Neural crest cell (in vitro differentiated cells): ENCODE results near the gene CHCHD6. TPM values are rescaled to one million over a fixed set of nuclear protein-coding genes. Genes with fewer than 3 reads are reported as not detected.

Source experiments
- DNase-seq: peaks from one replicate; pipeline ENCODE4 v3.0.0; 2021; ENCODE audit warnings: low read depth, mixed read lengths, low spot score
- H3K27ac Mint-ChIP-seq: one replicate; pipeline ENCODE4 v1.8.0; 2021; ENCODE audit warnings: mild to moderate bottlenecking, mixed read lengths; ENCODE audit not compliant: unreplicated experiment
- H3K27me3 Mint-ChIP-seq: 2 replicates; pipeline ENCODE4 v1.8.0; 2021; ENCODE audit warnings: low read depth, mild to moderate bottlenecking, mixed read lengths
- H3K36me3 Mint-ChIP-seq: 2 replicates; pipeline ENCODE4 v1.8.0; 2021; ENCODE audit warnings: low read depth, mild to moderate bottlenecking, mixed read lengths
- H3K4me1 Mint-ChIP-seq: 2 replicates; pipeline ENCODE4 v1.8.0; 2021; ENCODE audit warnings: mixed read lengths
- H3K4me3 Mint-ChIP-seq: one replicate; pipeline ENCODE4 v1.8.0; 2021; ENCODE audit warnings: mild to moderate bottlenecking, mixed read lengths
- H3K9me3 Mint-ChIP-seq: 2 replicates; pipeline ENCODE4 v1.8.0; 2021; ENCODE audit warnings: mixed read lengths
- total RNA-seq: library from RNA; stranded (reverse); gene quantifications from 2 replicates; pipeline ENCODE4 v1.2.1, GENCODE V29; 2021
- TF ChIP-seq, protein P1 (sequence below): fragments of 200-600 bp; sonication (generic); conservative IDR thresholded peaks from 2 replicates; pipeline ENCODE4 v1.5.0; 2021; ENCODE audit warnings: antibody characterized with exemption, mild to moderate bottlenecking

The CHCHD6 gene
- total RNA-seq, 1 donor from 2014 or later, result 32.9 TPM

GRCh38 chr3:126983653-126984390, 279.8 kb downstream of the CHCHD6 start:
- no peak overlapping the region for H3K27ac Mint-ChIP-seq
- H3K4me3 Mint-ChIP-seq, result peak overlapping the region; percentile 70
- H3K9me3 Mint-ChIP-seq, result no peaks in the 10 kb centered on the region
- H3K4me1 Mint-ChIP-seq, result peaks cover 12% of the 10 kb centered on the region
- TF ChIP-seq, protein P1, sequence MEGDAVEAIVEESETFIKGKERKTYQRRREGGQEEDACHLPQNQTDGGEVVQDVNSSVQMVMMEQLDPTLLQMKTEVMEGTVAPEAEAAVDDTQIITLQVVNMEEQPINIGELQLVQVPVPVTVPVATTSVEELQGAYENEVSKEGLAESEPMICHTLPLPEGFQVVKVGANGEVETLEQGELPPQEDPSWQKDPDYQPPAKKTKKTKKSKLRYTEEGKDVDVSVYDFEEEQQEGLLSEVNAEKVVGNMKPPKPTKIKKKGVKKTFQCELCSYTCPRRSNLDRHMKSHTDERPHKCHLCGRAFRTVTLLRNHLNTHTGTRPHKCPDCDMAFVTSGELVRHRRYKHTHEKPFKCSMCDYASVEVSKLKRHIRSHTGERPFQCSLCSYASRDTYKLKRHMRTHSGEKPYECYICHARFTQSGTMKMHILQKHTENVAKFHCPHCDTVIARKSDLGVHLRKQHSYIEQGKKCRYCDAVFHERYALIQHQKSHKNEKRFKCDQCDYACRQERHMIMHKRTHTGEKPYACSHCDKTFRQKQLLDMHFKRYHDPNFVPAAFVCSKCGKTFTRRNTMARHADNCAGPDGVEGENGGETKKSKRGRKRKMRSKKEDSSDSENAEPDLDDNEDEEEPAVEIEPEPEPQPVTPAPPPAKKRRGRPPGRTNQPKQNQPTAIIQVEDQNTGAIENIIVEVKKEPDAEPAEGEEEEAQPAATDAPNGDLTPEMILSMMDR, result no peak
- H3K27me3 Mint-ChIP-seq, result peaks cover 11% of the 10 kb centered on the region
- peak; percentile 29 for DNase-seq
- no peaks in the 10 kb centered on the region for H3K36me3 Mint-ChIP-seq

DNA sequence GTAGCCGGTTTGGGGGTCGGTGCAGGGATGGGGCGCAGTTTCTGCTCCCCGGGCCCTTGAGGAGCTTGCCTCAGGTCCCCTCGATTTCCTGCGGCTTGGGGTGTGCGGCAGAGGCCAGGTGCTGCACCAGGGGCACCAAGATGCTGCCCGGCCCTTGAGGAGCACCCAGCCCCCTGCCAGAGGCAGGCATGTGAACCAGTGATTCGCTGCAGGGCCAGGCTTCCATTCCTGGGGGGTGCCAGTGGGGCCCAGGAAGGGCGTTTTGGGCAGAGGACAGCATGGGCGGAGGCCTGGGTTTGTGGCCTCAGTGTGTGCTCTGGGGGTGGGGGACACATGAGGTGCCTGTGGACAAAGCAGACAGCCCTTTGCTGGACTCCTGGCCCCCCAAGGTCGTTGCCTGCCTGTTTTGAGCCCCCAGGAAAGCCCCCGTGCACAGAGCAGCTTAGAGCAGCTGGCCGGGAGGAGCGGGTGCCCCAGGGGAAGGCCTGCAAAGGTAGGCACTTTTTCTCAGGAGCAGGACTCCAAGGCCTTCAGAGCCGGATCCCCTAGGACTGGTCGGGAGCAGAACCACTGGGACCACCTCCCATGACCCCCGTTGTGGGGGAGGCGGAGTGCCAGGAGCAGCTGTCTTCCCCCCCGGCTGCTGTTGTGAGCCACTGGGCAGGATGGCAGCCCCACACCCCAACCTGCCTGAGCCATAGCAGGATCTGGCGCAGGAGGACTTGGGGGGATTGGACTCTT, 280.5 kb downstream of the CHCHD6 start:
- Mint-ChIP-seq H3K4me1 (peaks cover 12% of the 10 kb centered on the region), H3K36me3 (no peaks in the 10 kb centered on the region), H3K27me3 (peaks cover 11% of the 10 kb centered on the region), H3K27ac (no peak overlapping the region), H3K9me3 (no peaks in the 10 kb centered on the region), H3K4me3 (peak overlapping the region; percentile 81)
- TF ChIP-seq, protein P1, result no peak
- DNase-seq, result no peak

DNA sequence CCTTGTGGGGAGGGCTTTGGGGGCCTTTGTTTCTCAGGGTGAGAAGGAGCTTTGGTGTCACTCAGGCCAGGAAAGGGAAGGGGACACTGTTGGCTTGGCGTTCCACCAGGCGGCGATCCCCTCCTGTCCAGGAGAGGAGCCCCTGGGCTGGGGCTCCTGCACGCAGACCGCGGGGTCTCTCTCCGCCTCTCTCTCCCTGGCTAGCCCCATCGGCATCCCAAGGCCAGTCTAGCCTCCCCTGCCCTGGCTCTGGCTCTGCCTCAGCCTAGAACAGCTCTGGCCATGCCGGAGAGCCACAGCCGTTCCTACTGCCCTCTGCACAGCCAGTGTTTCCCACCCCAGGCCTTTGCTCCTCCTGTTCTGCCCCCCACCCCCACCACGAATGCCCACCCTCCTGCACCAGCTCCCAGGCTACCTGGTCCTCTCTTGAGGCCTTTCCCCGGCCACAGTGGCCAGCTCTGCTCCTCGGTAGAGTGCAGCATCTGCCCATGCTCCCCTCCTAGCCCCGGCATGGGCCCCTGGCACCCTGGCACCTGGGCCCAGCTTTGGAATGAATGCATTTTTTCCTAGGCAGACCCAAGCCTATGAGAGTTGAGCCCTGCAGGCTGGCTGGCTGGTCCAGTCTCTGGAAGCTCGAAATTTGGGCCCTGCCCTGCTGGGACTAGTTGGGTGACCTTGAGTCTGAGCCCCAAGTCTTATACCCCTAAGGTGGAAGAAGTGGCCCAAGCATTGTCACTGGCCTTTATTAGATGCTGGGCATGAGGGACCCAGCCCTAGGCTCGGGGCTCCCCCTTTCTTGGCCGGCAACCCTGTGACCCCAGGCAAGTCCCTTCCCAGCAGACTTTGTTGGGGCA, 281.3 kb downstream of the CHCHD6 start:
- Mint-ChIP-seq H3K27me3 (peaks cover 8% of the 10 kb centered on the region), H3K9me3 (no peaks in the 10 kb centered on the region), H3K27ac (no peak overlapping the region), H3K4me1 (peaks cover 12% of the 10 kb centered on the region), H3K36me3 (no peaks in the 10 kb centered on the region), H3K4me3 (peak overlapping the region; percentile 81)
- TF ChIP-seq, protein P1, result no peak
- peak; percentile 14 for DNase-seq

GRCh38 chr3:126986001-126986400, 282.0 kb downstream of the CHCHD6 start:
- peak overlapping the region; percentile 74 for H3K4me3 Mint-ChIP-seq
- TF ChIP-seq, protein P1, result no peak
- no peak for DNase-seq
- H3K27me3 Mint-ChIP-seq, result peaks cover 8% of the 10 kb centered on the region
- no peaks in the 10 kb centered on the region for H3K36me3 Mint-ChIP-seq
- peaks cover 12% of the 10 kb centered on the region for H3K4me1 Mint-ChIP-seq
- H3K27ac Mint-ChIP-seq, result no peak overlapping the region
- H3K9me3 Mint-ChIP-seq, result no peaks in the 10 kb centered on the region

- H3K27ac Mint-ChIP-seq, result no peak overlapping the region
These were observed 283.1 kb downstream of the CHCHD6 start for GRCh38 chr3:126987129-126987528.

More at GRCh38 chr3:126987129-126987528, 283.1 kb downstream of the CHCHD6 start:
- TF ChIP-seq, protein P1, result no peak
- no peak for DNase-seq
- Mint-ChIP-seq H3K27me3 (peaks cover 3% of the 10 kb centered on the region), H3K9me3 (no peaks in the 10 kb centered on the region), H3K36me3 (no peaks in the 10 kb centered on the region), H3K4me1 (peaks cover 9% of the 10 kb centered on the region), H3K4me3 (peak overlapping the region; percentile 61)
